Activated naive CD4-positive, alpha-beta T cell treated with anti-CD3 and anti-CD28 coated beads, Interleukin-2, amount 50 U/mL, for 24 hours (primary cell): ENCODE measurements around the gene DPP8.
"Not testable (repeated sequence)": the region's sequence is repeated elsewhere in the genome, so short reads cannot be mapped to it uniquely, and the experiment has no call there.

Experiments used
- H3K27ac Mint-ChIP-seq: one replicate; pipeline ENCODE4 v1.8.0; 2021; ENCODE audit warnings: mild to moderate bottlenecking, mixed read lengths
- H3K27me3 Mint-ChIP-seq: one replicate; pipeline ENCODE4 v1.8.0; 2021; ENCODE audit warnings: mixed read lengths
- H3K36me3 Mint-ChIP-seq: one replicate; pipeline ENCODE4 v1.8.0; 2021; ENCODE audit warnings: mixed read lengths
- H3K4me1 Mint-ChIP-seq: one replicate; pipeline ENCODE4 v1.8.0; 2021; ENCODE audit warnings: mixed read lengths
- H3K4me3 Mint-ChIP-seq: one replicate; pipeline ENCODE4 v1.8.0; 2021; ENCODE audit warnings: mild to moderate bottlenecking, mixed read lengths
- H3K9me3 Mint-ChIP-seq: one replicate; pipeline ENCODE4 v1.8.0; 2021; ENCODE audit warnings: mixed read lengths

The DPP8 gene

DNA sequence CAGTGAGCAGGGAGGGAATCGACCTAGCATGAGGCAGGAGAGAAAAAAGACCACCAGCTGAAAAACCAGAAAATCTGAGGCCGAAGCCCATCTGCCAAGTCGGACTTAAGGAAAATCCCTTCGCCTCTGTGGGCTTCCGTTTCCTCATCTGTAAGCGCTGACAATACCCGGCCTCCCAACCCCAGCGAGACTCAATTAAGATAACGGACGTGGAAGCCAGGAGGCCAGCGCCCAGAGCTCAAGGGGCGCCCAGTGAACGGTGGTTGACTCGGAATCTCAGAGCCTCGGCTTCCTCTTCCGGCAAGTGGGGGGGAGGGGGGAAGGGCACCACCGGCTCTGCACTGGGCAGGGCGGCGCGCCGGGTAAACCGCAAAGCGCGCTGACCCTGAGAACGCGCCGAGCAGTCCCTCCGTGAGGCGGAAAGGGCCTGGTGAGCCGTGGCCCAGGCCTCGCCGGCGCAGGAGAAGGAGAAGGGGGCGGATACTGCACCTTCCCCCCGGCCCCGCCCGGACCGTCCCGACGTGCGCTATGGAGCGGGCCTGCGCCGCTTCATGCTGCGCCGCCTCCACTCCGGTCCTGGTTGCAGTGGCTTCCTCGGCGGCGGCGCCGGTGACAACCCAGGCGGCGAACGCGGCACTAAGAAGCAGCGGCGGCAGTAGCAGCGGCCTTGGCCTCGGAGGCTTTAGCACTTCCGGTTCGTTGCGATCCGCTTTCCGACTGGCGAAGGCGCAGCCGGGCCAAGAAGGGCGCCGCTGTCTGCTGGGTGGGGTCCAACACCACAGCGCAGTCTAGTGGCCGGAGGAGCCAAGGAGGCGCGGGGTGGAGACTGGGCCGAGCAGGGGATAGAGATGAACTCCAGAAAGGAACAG, at the start of gene DPP8:
Gene DPP8, minus strand, starts transcription at position 693 of the 869 bp plus-strand sequence. CDS start 5,136 bp downstream, outside the sequence.
- peak within 1 kb of the TSS; percentile 97 for H3K4me3 Mint-ChIP-seq
- H3K9me3 Mint-ChIP-seq = no peaks in the 10 kb centered on the region
- H3K27me3 Mint-ChIP-seq = no peaks in the 10 kb centered on the region
- H3K4me1 Mint-ChIP-seq = peaks cover 44% of the 10 kb centered on the region
- H3K27ac Mint-ChIP-seq = peak within 1 kb of the TSS; percentile 98
- peaks cover 7% of the 10 kb centered on the region for H3K36me3 Mint-ChIP-seq

GRCh38 chr15:65561934-65562333, 44.4 kb upstream of the DPP8 start:
- H3K9me3 Mint-ChIP-seq = no peaks in the 10 kb centered on the region
- peaks cover 16% of the 10 kb centered on the region for H3K36me3 Mint-ChIP-seq
- no peak overlapping the region for H3K4me3 Mint-ChIP-seq
- H3K27ac Mint-ChIP-seq = no peak overlapping the region
- no peaks in the 10 kb centered on the region for H3K4me1 Mint-ChIP-seq
- no peaks in the 10 kb centered on the region for H3K27me3 Mint-ChIP-seq

DNA sequence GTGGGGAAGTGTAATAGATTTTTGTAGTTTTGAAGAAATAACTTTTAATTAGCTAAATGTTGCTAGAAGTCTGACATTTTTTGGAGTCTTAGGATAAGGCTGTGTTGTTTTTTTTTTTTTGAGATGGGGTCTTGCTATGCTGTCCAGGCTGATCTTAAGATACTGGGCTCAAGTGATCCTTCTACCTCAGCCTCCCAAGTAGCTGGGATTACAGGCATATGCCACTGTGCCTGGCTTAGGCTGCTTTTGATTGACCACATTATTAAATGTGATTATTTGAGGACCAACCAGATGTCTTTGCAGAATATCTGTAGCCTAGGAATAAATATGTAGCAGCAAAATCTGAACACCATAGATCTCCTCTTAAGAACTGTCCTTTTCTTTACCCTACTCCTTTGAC, 42.5 kb upstream of the DPP8 start:
- peaks cover 12% of the 10 kb centered on the region for H3K36me3 Mint-ChIP-seq
- no peaks in the 10 kb centered on the region for H3K27me3 Mint-ChIP-seq
- H3K9me3 Mint-ChIP-seq = no peaks in the 10 kb centered on the region
- H3K27ac Mint-ChIP-seq = no peak overlapping the region
- no peaks in the 10 kb centered on the region for H3K4me1 Mint-ChIP-seq
- H3K4me3 Mint-ChIP-seq = no peak overlapping the region

DNA sequence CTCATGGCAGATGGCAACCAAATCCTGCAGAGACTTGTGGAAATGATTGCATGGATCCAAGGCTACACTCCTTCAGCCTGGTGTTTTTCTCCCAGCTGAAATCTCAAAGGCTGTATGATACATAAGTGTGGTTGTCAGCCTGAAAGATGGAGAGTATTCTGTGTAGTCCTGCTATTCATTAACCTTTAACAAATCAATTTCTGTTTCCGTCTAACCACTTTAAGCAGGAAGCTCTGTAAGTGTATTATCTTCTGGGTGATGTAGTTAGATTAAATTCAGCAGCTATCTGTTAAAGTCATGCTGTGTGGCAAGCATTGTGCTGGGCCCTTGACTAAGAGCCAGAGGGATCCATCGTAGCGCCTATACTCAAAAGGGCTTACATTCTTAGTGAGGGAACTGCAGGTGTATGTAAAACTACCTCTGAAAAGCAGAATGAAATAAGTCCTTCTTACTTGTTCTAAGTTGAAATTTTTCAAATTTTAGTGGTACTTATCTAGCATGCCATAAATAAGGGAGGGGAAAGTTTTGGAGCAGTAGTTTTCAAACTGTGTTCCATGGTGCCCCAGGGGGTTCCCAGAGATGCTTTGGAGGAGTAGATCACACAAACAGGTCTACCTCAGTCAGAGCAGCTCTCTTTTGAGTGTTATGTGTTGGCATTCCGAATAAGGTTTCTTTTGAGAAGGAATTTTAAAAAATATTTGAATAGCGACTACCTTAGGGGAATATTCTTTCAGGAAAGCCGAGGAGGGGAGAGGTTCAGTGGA, 41.7 kb upstream of the DPP8 start:
- Mint-ChIP-seq H3K36me3 (peaks cover 8% of the 10 kb centered on the region), H3K27me3 (no peaks in the 10 kb centered on the region), H3K27ac (no peak overlapping the region), H3K4me3 (no peak overlapping the region), H3K4me1 (no peaks in the 10 kb centered on the region), H3K9me3 (no peaks in the 10 kb centered on the region)

GRCh38 chr15:65558336-65558735, 40.8 kb upstream of the DPP8 start:
- Mint-ChIP-seq H3K4me1 (no peaks in the 10 kb centered on the region), H3K36me3 (peaks cover 11% of the 10 kb centered on the region), H3K9me3 (no peaks in the 10 kb centered on the region), H3K4me3 (no peak overlapping the region), H3K27me3 (no peaks in the 10 kb centered on the region), H3K27ac (no peak overlapping the region)

- no peak overlapping the region for H3K4me3 Mint-ChIP-seq
- H3K9me3 Mint-ChIP-seq = no peaks in the 10 kb centered on the region
- H3K4me1 Mint-ChIP-seq = no peaks in the 10 kb centered on the region
- peaks cover 11% of the 10 kb centered on the region for H3K36me3 Mint-ChIP-seq
- H3K27me3 Mint-ChIP-seq = no peaks in the 10 kb centered on the region
- no peak overlapping the region for H3K27ac Mint-ChIP-seq
These were observed 39.1 kb upstream of the DPP8 start for GRCh38 chr15:65556622-65557021.

DNA sequence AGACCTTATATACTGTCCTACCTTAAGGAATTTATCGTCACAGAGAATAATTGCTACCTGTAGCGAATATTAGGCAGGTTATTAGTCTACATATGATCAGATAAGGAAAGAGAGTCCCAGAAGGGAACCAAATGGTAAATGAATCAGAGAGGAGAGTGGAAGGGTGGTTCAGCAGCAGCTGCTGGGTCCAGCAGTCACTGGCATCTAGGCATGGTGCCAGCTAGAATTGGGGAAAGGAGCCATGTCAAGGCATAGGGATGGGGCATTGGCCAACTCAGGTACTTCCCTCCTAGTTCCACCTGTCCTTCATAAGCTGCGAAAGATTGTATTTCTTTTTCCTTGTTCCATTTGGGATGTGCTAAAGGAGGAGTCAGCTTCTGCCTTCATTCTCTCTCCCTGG, 36.2 kb upstream of the DPP8 start:
- H3K27me3 Mint-ChIP-seq = no peaks in the 10 kb centered on the region
- no peak overlapping the region for H3K27ac Mint-ChIP-seq
- peaks cover 15% of the 10 kb centered on the region for H3K4me1 Mint-ChIP-seq
- no peak overlapping the region for H3K4me3 Mint-ChIP-seq
- H3K9me3 Mint-ChIP-seq = no peaks in the 10 kb centered on the region
- H3K36me3 Mint-ChIP-seq = peaks cover 7% of the 10 kb centered on the region

DNA sequence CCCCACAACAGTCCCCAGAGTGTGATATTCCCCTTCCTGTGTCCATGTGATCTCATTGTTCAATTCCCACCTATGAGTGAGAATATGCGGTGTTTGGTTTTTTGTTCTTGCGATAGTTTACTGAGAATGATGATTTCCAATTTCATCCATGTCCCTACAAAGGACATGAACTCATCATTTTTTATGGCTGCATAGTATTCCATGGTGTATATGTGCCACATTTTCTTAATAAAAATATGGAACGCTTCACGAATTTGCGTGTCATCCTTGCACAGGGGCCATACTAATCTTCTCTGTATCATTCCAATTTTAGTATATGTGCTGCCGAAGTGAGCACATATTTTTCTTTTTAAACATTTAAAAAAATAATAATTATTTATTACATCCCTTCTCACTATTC, 35.4 kb upstream of the DPP8 start:
- not testable (repeated sequence) for H3K36me3 Mint-ChIP-seq, H3K27ac Mint-ChIP-seq

DNA sequence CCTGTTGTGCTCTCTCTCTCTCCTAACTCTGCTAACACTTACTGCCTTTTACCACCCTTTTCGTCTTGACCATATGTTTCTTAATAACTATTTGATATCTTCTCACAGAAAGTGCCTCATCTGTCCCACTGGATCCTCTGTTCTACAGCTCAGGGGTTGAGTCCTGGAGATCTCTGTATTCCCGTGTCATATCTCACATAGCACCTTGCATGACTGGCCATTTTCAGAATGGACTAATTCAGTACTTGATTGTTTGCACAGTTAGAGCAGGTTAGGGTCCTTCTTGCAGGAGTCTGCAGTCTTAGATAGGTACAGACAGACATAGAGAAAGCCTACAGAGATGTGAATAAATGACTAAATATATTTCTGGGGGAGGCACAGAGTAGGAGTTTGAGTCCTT, 33.7 kb upstream of the DPP8 start:
- peaks cover 21% of the 10 kb centered on the region for H3K4me1 Mint-ChIP-seq
- H3K4me3 Mint-ChIP-seq = no peak overlapping the region
- H3K36me3 Mint-ChIP-seq = peaks cover 7% of the 10 kb centered on the region
- H3K27me3 Mint-ChIP-seq = no peaks in the 10 kb centered on the region
- H3K27ac Mint-ChIP-seq = no peak overlapping the region
- H3K9me3 Mint-ChIP-seq = no peaks in the 10 kb centered on the region

More for the DNA sequence above, 35.4 kb upstream of the DPP8 start:
- not testable (repeated sequence) for H3K9me3 Mint-ChIP-seq, H3K27me3 Mint-ChIP-seq, H3K4me3 Mint-ChIP-seq
- H3K4me1 Mint-ChIP-seq = peaks cover 17% of the 10 kb centered on the region

DNA sequence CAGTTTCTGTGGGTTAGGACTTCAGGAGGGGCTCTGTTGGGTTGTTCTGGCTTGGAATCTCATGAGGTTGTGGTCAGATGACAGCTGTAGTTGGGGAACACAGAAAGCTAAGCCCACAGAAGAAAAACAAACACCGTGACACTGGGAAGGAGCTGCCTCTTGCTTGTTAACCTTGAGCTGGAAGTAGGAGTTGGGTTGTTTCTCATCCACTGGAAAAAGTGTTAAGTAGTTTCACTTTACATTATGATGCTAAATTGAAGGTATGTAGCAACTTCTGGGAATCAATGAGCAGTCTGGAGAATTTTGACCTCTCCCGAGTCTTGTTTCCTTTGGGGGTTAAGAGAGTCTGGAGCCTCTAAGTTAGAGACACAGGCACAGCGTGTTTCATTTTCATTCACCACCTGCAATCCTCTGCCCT, 33.2 kb upstream of the DPP8 start:
- no peaks in the 10 kb centered on the region for H3K27me3 Mint-ChIP-seq
- no peak overlapping the region for H3K27ac Mint-ChIP-seq
- no peaks in the 10 kb centered on the region for H3K9me3 Mint-ChIP-seq
- peaks cover 7% of the 10 kb centered on the region for H3K36me3 Mint-ChIP-seq
- peaks cover 25% of the 10 kb centered on the region for H3K4me1 Mint-ChIP-seq
- H3K4me3 Mint-ChIP-seq = no peak overlapping the region

- H3K9me3 Mint-ChIP-seq, H3K36me3 Mint-ChIP-seq, H3K27me3 Mint-ChIP-seq, H3K4me3 Mint-ChIP-seq, H3K27ac Mint-ChIP-seq: not testable (repeated sequence)
- peaks cover 29% of the 10 kb centered on the region for H3K4me1 Mint-ChIP-seq
These were observed 31.8 kb upstream of the DPP8 start for GRCh38 chr15:65549288-65549687.

GRCh38 chr15:65547841-65548240, 30.4 kb upstream of the DPP8 start:
- Mint-ChIP-seq H3K36me3 (no peaks in the 10 kb centered on the region), H3K27ac (no peak overlapping the region), H3K4me3 (no peak overlapping the region), H3K27me3 (no peaks in the 10 kb centered on the region), H3K9me3 (no peaks in the 10 kb centered on the region), H3K4me1 (peaks cover 29% of the 10 kb centered on the region)

GRCh38 chr15:65541231-65541820, 23.8 kb upstream of the DPP8 start:
- no peak overlapping the region for H3K4me3 Mint-ChIP-seq
- no peak overlapping the region for H3K27ac Mint-ChIP-seq
- H3K4me1 Mint-ChIP-seq = peaks cover 33% of the 10 kb centered on the region
- no peaks in the 10 kb centered on the region for H3K9me3 Mint-ChIP-seq
- peaks cover 3% of the 10 kb centered on the region for H3K36me3 Mint-ChIP-seq
- H3K27me3 Mint-ChIP-seq = no peaks in the 10 kb centered on the region

- Mint-ChIP-seq H3K27ac (no peak overlapping the region), H3K4me1 (peaks cover 31% of the 10 kb centered on the region), H3K4me3 (no peak overlapping the region)
These were observed 22.8 kb upstream of the DPP8 start for GRCh38 chr15:65540314-65540713.

GRCh38 chr15:65535192-65535591, 17.7 kb upstream of the DPP8 start:
- H3K36me3 Mint-ChIP-seq = peaks cover 6% of the 10 kb centered on the region
- H3K4me1 Mint-ChIP-seq = peaks cover 48% of the 10 kb centered on the region
- no peaks in the 10 kb centered on the region for H3K27me3 Mint-ChIP-seq
- H3K9me3 Mint-ChIP-seq = no peaks in the 10 kb centered on the region
- no peak overlapping the region for H3K27ac Mint-ChIP-seq
- no peak overlapping the region for H3K4me3 Mint-ChIP-seq

More at GRCh38 chr15:65540314-65540713, 22.8 kb upstream of the DPP8 start:
- Mint-ChIP-seq H3K36me3 (peaks cover 5% of the 10 kb centered on the region), H3K27me3 (no peaks in the 10 kb centered on the region), H3K9me3 (no peaks in the 10 kb centered on the region)
